ENCODE data around the gene ZNF398.
"Not testable (repeated sequence)": the region's sequence is repeated elsewhere in the genome, so short reads cannot be mapped to it uniquely, and the experiment has no call there.

The ZNF398 gene

DNA sequence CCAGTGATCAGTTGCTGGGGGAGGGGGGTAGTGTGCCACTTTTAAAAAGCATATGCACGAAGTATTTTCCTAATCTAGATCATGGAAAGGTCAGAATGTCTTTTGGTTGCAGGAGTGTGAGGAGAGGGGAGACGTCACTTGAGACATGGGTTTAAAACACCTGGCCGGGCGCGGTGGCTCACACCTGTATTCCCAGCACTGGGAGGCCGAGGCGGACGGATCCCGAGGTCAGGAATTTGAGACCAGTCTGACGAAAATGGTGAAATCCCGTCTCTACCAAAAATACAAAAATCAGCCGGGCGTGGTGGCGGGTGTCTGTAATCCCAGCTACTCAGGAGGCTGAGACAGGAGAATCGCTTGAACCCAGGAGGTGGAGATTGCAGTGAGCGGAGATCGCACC lies 79.1 kb downstream of the ZNF398 start:
- not testable (repeated sequence) for DNase-seq

DNA sequence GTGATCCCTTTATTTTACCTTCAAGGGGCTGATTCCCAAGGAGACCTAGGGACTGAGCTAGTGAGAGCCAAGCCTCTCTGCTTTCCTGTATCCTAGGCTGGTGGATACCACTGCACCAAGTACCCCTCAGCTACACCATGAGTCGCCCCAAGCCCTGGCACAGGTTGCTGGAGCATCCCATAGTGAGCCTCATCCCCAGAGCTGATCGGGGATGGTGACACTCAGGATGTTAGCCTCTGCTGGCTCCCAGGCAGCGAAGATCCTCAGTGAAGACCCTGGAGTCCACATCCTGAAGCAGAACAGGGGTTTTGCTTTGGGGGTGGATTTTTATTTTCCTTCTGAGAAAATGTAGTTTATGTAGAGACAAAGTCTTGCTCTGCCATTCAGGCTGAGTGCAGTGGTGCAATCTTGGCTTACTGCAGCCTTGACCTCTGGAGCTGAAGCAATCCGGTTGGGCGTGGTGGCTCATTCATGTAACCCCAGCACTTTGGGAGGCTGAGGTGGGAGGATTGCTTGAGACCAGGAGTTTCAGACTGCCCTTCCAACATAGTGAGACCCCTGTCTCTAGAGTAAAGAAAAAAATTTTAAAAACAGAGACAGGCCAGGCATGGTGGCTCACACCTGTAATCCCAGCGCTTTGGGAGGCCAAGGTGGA lies 79.7 kb downstream of the ZNF398 start:
- DNase-seq = no peak

DNA sequence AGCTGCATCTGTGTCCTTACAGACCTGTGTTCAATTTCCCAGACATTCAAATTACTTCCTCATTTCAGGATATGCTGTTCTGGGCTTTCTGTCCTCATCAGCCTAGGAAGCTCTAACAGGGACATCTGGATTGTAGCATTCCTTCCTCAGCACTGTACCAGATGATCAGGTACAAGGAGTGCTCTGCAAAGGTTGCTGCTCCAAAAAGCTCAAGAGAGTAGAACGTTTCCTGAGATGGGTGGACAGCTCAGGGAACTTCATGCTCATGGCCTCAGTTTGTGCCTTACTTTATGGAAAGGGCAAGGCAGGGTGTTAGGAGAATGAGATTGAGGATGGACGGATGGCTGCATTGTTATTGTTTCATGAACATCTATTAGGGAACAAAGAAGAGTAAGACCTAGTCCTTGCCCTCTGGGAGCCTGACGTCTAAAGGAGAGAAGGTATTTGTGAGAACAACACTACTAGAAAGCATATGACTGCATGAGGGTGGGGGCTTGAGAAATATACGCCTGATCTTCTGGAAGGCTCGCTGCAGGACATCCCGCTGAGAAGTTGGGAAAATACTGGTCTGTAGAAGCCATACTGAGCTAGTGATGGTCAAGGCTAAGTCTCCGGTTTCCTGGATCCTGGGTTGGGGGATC lies 81.7 kb downstream of the ZNF398 start:
- no peak for DNase-seq

DNA sequence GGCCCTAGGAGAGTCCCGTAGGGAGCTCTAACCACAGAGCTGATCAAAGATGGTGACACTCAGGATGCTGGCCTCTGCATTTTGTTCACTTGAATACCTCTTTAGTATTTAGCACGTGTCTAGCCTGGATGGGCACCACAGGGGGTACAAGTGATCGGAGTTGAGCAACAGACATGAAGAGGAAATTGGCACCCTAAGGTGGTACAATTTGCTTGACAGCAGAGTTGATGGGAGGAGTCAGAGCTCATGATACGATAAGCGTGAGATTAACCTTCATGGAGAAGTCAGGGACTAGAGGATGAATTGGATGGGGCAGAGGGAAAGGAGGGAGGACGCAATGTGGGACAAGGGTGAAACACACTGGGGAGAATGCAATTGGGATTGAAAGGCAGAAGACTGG lies 82.3 kb downstream of the ZNF398 start:
- DNase-seq = no peak

DNA sequence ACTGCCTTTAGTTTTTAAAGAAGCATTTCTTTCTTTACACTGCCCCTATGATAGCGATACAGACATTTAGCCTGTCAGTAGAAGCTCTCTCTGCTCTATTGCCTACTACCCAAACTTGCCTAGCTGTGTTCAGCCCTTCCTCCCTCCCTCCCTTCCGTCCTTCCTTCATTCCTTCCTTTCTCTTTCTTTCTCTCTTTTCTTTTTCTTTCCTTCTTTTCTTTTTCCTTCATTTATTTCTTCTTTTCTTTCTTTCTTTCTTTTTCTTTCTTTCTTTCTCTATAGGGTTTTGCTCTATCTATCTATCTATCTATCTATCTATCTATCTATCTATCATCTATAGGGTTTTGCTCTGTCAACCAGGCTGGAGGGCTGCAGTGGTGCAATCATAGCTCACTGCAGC lies 85.1 kb downstream of the ZNF398 start:
- DNase-seq = no peak
